H1 (cell line): ENCODE data around the gene YIF1A. TPM values are rescaled to one million over a fixed set of nuclear protein-coding genes. Genes with fewer than 3 reads are reported as not detected.

Experiments used
- CHD2 ChIP-seq: IDR thresholded peaks from 2 replicates; pipeline ENCODE4 v1.6.1; 2012; ENCODE audit warnings: low read length, improper control_type of control experiment
- RNF2 ChIP-seq: fragments of 200-900, 300-1000 bp; sonication (generic); IDR thresholded peaks from 2 replicates; pipeline ENCODE4 v1.7.1; 2016; ENCODE audit warnings: borderline replicate concordance, low read depth, mild to moderate bottlenecking, antibody characterized with exemption, low read length; ENCODE audit not compliant: poor library complexity, severe bottlenecking; ENCODE audit errors: missing control alignments
- polyA plus RNA-seq, 7 experiments: library from polyadenylated mRNA; depleted of rRNA in 3 of 7; stranded (reverse) in 5 of 7; unstranded in 2 of 7; fragments of >200 nt in 5 of 7; fragments of 200-250 nt in 2 of 7; gene quantifications; 1 replicate in 5 of 7; 2 replicates in 1 of 7; 4 replicates in 1 of 7; pipeline versions ENCODE4 v1.2.1 to v1.2.3, GENCODE V29; 2011 to 2013; ENCODE audit warnings: missing spikeins in 2 of 7, mixed read lengths in 2 of 7
- total RNA-seq: library from RNA; stranded (reverse); fragmentation: NEBNext Ultra II Directional; extraction: Animal tissue kit (Norgen Biotek cat#: 25700); gene quantifications from 2 replicates; pipeline ENCODE4 v1.2.1, GENCODE V29; 2021

The YIF1A gene
- total and polyA plus RNA-seq, 2 of the 8 experiments (the other 6 are each of a cell fraction or from before 2014, with no cell fraction given) = 70.1 to 178 TPM

DNA sequence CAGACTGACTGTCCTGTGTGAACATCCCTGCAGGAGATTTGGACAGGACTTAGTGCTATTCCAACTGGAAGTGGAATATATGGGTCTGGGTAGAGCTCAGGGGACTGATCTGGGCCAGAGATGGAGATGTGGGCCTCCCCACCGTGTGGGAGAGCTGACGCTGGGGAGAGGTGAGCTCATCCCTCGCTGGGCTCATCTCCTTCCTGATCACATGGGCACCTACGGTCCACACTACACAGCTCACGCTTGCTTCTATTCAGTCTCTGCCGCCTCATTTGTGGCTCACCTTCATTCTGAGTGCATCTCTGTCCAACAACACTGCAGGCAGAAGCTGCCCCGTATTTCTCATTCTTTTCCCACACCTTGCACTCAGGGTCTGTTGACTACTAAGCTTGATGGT lies 37.1 kb downstream of the YIF1A start (continued):
- TF ChIP-seq RNF2 = no peak
- no peak for TF ChIP-seq CHD2
